ENCODE data around the gene CHST10.

Gene CHST10

DNA sequence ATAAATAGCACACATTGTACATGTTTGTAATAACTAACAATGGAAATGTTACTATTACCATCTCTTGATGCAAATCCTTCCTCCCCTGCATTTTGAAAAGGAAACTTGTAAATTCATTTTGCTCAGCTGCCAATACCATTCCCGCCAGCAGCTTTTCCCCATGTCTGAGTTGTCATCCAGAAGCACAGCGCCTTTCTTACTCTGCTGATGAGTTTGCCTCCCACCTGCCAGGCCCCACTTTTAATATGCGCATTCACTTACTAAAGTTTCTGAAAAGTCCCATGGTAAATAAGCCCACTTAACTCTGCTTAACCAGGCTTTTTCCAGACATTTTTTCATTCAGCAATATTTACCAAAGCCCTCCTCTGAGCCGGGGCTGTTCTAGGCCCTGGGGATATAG is 3.9 kb downstream of the CHST10 start:
- DNase-seq (ENCODE audit: low spot score): no peak

- DNase-seq (ENCODE audit: low spot score): no peak
Measured at GRCh38 chr2:100412881-100413321, 4.6 kb downstream of the CHST10 start.

GRCh38 chr2:100412466-100412865 is 5.0 kb downstream of the CHST10 start:
- DNase-seq (ENCODE audit: low spot score): no peak

- no peak for DNase-seq (ENCODE audit: low spot score)
Measured at GRCh38 chr2:100411841-100412292, 5.6 kb downstream of the CHST10 start.

- no peak for DNase-seq (ENCODE audit: low spot score)
Measured at GRCh38 chr2:100409975-100410647, 7.4 kb downstream of the CHST10 start.

- DNase-seq (ENCODE audit: low spot score): no peak
Measured at GRCh38 chr2:100409461-100409860, 8.0 kb downstream of the CHST10 start.

GRCh38 chr2:100408941-100409340 is 8.5 kb downstream of the CHST10 start:
- no peak for DNase-seq (ENCODE audit: low spot score)

DNA sequence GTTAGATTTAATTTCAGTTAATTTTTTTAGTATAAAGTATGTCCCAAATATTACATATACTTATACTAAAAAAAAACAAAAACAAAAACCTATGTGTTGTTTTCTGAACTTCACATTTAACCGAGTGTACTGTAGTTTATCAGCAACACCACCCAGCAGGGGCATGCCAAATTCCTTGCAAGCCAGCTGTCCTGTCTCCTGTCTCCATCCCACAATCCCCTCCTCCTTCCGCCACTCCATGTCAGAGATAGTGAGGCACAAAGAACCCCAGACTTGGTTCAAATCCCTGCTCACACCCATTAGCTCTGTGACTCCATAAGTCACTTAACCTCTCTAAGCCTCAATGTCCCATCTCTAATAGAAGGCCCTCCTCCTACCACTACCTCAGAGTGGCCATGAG is 9.4 kb downstream of the CHST10 start:
- no peak for DNase-seq (ENCODE audit: low spot score)

- no peak for DNase-seq (ENCODE audit: low spot score)
Measured at GRCh38 chr2:100407563-100407962, 9.9 kb downstream of the CHST10 start.

- no peak for DNase-seq (ENCODE audit: low spot score)
Measured at GRCh38 chr2:100407073-100407472, 10.4 kb downstream of the CHST10 start.

GRCh38 chr2:100406120-100406508 is 11.4 kb downstream of the CHST10 start:
- no peak for DNase-seq (ENCODE audit: low spot score)

- DNase-seq (ENCODE audit: low spot score): no peak
Measured at GRCh38 chr2:100405403-100406119, 11.9 kb downstream of the CHST10 start.

DNA sequence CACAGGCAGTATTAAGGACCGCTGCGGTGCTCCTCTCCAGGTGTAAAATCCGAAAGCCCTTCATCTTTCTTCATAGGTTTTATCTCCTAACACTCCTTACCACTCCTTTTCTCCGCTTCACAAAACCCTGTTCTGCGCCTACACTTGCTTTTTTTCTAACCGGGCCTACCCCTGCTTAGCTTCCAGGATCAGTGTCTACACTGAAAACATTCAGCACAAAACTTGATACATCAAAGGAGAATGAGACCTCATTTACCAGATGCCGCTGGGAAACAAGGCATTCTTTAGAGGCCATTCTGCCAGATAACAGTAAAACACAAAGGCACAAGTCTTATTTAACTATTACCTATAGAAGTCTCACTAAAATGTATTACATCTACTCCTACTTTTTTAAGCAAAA is 13.1 kb downstream of the CHST10 start:
- no peak for DNase-seq (ENCODE audit: low spot score)

- DNase-seq (ENCODE audit: low spot score): no peak
Measured at GRCh38 chr2:100403722-100404121, 13.7 kb downstream of the CHST10 start.

- no peak for DNase-seq (ENCODE audit: low spot score)
Measured at GRCh38 chr2:100401268-100401667, 16.2 kb downstream of the CHST10 start.

DNA sequence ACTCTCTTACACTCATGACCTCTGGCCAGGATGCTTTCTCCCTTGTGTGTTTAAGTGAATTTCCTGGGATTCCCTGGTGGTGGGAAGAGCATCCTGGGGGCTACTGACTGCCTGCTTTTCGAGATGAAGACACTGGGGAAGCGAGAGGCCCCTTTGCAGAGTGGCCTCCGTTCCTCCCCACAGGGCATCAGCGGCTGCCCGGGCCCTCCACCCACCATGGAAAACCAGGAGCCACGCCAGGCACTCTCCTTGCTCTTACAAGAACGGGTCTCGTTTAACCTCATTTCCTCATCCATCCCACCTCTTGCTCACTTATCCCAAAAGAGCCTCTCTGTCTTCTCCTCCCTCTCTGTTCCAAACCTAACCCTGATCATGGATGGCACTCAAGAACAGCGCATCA is 17.8 kb downstream of the CHST10 start:
- DNase-seq (ENCODE audit: low spot score): no peak

GRCh38 chr2:100397976-100398375 is 19.5 kb downstream of the CHST10 start:
- no peak for DNase-seq (ENCODE audit: low spot score)

DNA sequence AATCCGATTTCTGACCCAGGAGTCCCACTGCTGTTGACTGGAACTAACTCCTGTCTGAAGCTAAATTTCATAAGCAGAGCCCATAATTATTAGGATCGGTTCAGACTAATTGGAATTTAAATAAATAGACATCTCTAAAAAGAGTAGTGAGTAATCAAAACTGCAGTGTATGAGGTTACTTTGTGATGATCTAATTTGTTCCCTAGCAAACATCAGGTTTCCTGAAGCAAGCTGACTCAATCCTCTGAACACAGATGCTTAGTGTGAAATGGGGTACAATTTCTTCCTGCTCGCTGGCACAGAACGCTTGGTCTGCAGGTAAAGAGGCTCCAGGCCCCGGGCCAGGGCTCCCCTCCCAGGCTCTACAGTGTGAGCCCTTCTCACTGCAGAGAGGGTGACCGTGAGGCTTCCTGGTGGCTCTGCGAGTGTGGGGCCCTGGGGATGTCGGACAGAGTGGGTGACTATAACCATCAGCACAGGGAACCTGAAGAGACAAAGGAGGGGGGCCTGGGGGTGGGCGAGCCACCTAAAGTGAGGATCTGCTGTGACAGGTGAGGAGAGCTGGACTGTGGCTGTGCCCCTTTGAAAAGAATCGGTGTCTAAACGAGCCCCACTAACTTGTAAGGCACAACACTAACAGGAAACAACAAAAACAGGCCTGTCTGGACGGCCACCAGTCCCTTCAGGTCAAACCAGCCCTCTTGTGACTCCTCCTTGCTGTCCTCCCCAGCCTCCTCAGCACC is 20.2 kb downstream of the CHST10 start:
- DNase-seq (ENCODE audit: low spot score): no peak

GRCh38 chr2:100396483-100396882 is 21.0 kb downstream of the CHST10 start:
- no peak for DNase-seq (ENCODE audit: low spot score)

DNA sequence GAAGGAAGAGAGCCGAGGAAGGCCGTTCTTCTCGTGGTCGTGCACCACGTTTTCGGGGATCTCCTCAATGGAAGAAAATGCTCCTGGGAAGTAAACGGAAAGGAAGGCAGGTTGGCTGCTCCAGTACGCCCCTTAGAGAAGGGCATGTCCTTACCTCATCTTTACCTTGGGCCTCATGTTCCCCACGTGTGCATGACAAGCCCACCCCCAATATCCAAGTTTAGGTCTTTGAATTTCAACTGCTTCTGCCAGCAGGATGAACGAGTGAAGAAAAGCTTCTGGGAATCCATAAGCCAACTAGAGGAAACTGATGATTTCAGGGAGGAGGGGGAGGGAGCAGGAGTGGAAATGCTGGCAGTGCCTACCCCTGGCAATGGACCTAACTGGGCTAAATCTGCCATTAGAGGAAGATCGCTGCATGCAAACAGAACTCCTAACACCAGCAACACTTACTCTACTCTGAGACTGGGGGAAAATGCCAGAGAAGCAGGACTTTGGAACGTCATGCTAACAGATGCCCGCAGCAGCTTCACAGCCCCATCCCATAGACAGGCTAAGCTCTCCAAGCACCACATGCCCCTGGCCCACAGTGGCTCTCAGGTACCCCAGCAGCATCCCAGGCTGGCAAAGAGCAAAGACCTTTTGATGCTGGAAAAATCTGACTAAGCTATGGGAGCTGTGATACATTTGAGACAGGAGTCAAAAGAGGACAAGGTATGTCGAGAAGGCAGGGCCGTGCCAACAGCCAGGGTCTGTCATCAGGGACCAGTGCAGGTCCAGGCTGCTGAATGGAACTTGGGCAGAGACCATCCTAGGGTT is 21.7 kb downstream of the CHST10 start:
- no peak for DNase-seq (ENCODE audit: low spot score)

GRCh38 chr2:100394111-100394641 is 23.3 kb downstream of the CHST10 start:
- DNase-seq (ENCODE audit: low spot score): no peak

DNA sequence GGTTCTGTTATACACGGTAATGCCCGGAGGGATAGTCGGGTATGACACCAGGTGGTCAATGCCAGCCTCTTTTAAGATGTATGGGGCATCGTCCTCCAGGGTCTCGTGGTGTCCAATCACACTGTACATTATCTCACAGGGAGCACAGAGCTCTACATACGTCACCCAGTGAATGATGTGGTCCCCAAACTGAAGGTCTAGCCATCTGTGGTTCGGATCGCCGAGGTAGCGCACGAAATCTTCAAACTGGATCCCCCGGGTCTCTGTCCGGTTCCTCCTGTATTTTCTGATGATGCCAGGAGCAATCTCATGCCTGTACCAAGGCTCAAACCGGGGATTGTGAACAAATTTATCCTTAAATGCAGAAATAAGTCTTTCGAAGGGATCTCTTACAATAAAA is 24.1 kb downstream of the CHST10 start:
- DNase-seq (ENCODE audit: low spot score): no peak
